Measurements from ENCODE around the gene CNOT3. TPM values are rescaled to one million over a fixed set of nuclear protein-coding genes. Genes with fewer than 3 reads are reported as not detected.
A peak's percentile ranks its signal among the peaks of the same experiment; 100 is the strongest.

Gene CNOT3
- total and polyA plus RNA-seq, 2 donors (not counting 3 experiments of a cell fraction or from before 2014, with no cell fraction given) = 20.4 to 74.7 TPM

GRCh38 chr19:54159352-54160181, 22.0 kb downstream of the CNOT3 start, which contains the start of gene LENG1:
Gene LENG1, minus strand, starts transcription at chr19:54159721. Its CDS starts 26 bp downstream, at chr19:54159695.
- POLR2A ChIA-PET = interaction anchor here (0.5 to 1.6 kb wide), 3 partner anchors 9 to 30 kb away, joined by 3 to 4 read pairs (median 3); partner anchors contain the start of gene MBOAT7
- dilution Hi-C loops (cut with MboI; ENCODE audit: extremely low pct_ligation_motif_present, low sequenced_read_pairs) = no loop called here
- H3K79me2 ChIP-seq (ENCODE audit: control insufficient read depth, insufficient read depth, low read length) = peaks cover 4% of the 10 kb centered on the region

More at GRCh38 chr19:54159352-54160181, 22.0 kb downstream of the CNOT3 start, which contains the start of gene LENG1:
- Histone ChIP-seq H3K4me2 (ENCODE audit: insufficient read depth, low read length) (peak within 1 kb of the TSS; percentile 76), H3K9me1 (replicated peaks; ENCODE audit: control insufficient read depth, extremely low read depth, insufficient read depth, low read length) (no peaks in the 10 kb centered on the region), H3K4me3 (replicated peaks in 1 of 3; ENCODE audit: insufficient read depth in 1 of 3, low read depth in 1 of 3, low read length in 3 of 3) (peak within 1 kb of the TSS; percentile 56 to 80 (median 77)), H3K9me3 (replicated peaks; ENCODE audit: control insufficient read depth, insufficient read depth, low read length) (no peaks in the 10 kb centered on the region), H3K27me3 (ENCODE audit: control insufficient read depth in 2 of 2, insufficient read depth in 2 of 2, low read length in 2 of 2) (peaks cover 0 to 8% of the 10 kb centered on the region in 2 experiments), H3K9ac (replicated peaks; ENCODE audit: extremely low read depth, insufficient read depth, low read length) (peak within 1 kb of the TSS; percentile 81), H2AFZ (ENCODE audit: low read depth, low read length) (peak within 1 kb of the TSS; percentile 73), H3K36me3 (ENCODE audit: control insufficient read depth in 2 of 2, extremely low read depth in 1 of 2, insufficient read depth in 2 of 2, low read length in 2 of 2) (peaks cover 6 to 23% of the 10 kb centered on the region in 2 experiments), H3K4me1 (ENCODE audit: control insufficient read depth, extremely low read depth, insufficient read depth, low read length) (peaks cover 18% of the 10 kb centered on the region), H4K20me1 (replicated peaks; ENCODE audit: control insufficient read depth, extremely low read depth, insufficient read depth, low read length) (no peaks in the 10 kb centered on the region), H3K27ac (ENCODE audit: insufficient read depth, low read depth, low read length) (peak within 1 kb of the TSS; percentile 71)
- CTCF ChIA-PET = interaction anchor here (0.7 to 1.8 kb wide), 9 partner anchors 13 to 1474 kb away, joined by 3 to 8 read pairs (median 3); partner anchors contain the start of genes CNOT3, LENG8, MBOAT7 and TMC4
- no TSS peak for BruUV-seq (replicated peaks)
- TF ChIP-seq POLR2A (IDR thresholded peaks at IDR 0.05; ENCODE audit: low read depth, low read length) (peak; percentile 83), FOS (IDR thresholded peaks at IDR 0.05; ENCODE audit: borderline replicate concordance, insufficient read depth, low read length) (no peak), JUN (IDR thresholded peaks at IDR 0.05; ENCODE audit: borderline replicate concordance, insufficient read depth, insufficient read length, low read depth) (no peak), CTCF (IDR thresholded peaks at IDR 0.05; ENCODE audit: extremely low read depth in 1 of 2, insufficient read depth in 1 of 2, low read depth in 1 of 2, low read length in 2 of 2) (peak; percentile 24 to 29), MAX (IDR thresholded peaks at IDR 0.05; ENCODE audit: insufficient read depth, insufficient read length) (no peak), GATA2 (IDR thresholded peaks at IDR 0.05; ENCODE audit: insufficient read depth, insufficient read length, low read depth, low read length) (no peak), POLR2AphosphoS5 (IDR thresholded peaks at IDR 0.05; ENCODE audit: insufficient read depth, low read depth, low read length) (peak; percentile 41)
- FAIRE-seq (peak; percentile 100), DNase-seq (ENCODE audit: low read depth, low spot score) (peak; percentile 100)
- intact Hi-C loops (cut with micrococcal nuclease) = loop anchor here (1.0 to 5.0 kb wide), 6 partner anchors 10 to 298 kb away; partner anchors contain the start of genes CNOT3, PRPF31, RPS9 and TFPT

All from endothelial cell of umbilical vein (primary cell).